ENCODE results near the gene SERTAD2. TPM values are rescaled to one million over a fixed set of nuclear protein-coding genes. Genes with fewer than 3 reads are reported as not detected.
A peak's percentile ranks its signal among the peaks of the same experiment; 100 is the strongest.

Gene SERTAD2
- total RNA-seq, 1 donor from 2014 or later: 20.3 TPM

DNA sequence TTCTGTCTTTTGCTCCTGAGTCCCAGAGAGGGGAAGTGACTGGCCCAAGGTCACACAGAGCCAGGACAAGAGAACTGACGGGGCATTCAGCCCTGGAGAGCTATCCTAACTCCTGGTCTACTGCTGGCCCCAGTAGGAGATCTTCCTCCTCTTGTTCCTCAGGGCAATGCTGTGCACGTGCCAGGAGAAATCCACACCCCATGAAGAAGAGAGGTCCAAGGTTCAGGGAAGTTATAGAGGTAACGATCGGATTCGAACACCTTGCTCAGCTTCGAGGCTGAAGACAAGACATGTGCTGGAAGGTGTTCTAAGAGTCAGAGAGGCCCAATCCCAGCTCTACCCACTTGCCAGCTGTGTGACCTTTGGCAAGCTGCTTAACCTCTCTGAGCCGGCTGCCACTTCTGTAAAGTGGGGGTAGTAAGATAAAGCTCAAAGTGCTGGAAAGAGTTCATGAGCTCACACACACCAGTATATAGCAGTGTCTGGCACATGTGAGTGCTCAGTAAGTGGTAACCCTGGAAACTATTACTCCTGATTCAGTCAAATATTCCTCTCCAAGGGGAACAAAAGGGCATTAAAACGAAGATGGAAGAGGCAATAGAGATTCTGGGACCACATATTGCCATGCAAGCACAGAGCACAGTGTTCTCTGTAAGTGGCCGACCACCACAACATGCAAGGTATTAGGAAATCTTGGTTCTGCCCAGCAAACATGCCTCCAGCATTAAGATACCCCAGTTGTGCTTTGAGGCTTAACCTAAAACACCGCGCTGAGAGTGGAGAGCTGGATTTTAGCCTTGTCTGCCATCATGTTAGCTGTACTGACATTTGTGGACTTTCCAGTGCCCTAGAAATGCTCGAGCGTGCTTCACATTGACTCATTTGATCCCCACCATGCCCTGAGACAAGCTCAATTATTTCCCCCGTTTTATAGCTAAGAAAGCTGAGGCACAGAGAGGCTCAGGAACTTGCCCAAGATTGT is 25.6 kb downstream of the SERTAD2 start:
- Mint-ChIP-seq H3K4me3 (ENCODE audit: unreplicated experiment) (no peak overlapping the region), H3K9me3 (ENCODE audit: low read depth) (no peaks in the 10 kb centered on the region), H3K27me3 (ENCODE audit: low read depth) (no peaks in the 10 kb centered on the region), H3K4me1 (ENCODE audit: low read depth) (peaks cover 3% of the 10 kb centered on the region), H3K27ac (ENCODE audit: unreplicated experiment) (no peak overlapping the region), H3K36me3 (ENCODE audit: low read depth) (peaks cover 13% of the 10 kb centered on the region)
- TF ChIP-seq, protein P1, sequence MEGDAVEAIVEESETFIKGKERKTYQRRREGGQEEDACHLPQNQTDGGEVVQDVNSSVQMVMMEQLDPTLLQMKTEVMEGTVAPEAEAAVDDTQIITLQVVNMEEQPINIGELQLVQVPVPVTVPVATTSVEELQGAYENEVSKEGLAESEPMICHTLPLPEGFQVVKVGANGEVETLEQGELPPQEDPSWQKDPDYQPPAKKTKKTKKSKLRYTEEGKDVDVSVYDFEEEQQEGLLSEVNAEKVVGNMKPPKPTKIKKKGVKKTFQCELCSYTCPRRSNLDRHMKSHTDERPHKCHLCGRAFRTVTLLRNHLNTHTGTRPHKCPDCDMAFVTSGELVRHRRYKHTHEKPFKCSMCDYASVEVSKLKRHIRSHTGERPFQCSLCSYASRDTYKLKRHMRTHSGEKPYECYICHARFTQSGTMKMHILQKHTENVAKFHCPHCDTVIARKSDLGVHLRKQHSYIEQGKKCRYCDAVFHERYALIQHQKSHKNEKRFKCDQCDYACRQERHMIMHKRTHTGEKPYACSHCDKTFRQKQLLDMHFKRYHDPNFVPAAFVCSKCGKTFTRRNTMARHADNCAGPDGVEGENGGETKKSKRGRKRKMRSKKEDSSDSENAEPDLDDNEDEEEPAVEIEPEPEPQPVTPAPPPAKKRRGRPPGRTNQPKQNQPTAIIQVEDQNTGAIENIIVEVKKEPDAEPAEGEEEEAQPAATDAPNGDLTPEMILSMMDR (IDR thresholded peaks at IDR 0.05): no peak
- no peak for DNase-seq (ENCODE audit: low spot score)

DNA sequence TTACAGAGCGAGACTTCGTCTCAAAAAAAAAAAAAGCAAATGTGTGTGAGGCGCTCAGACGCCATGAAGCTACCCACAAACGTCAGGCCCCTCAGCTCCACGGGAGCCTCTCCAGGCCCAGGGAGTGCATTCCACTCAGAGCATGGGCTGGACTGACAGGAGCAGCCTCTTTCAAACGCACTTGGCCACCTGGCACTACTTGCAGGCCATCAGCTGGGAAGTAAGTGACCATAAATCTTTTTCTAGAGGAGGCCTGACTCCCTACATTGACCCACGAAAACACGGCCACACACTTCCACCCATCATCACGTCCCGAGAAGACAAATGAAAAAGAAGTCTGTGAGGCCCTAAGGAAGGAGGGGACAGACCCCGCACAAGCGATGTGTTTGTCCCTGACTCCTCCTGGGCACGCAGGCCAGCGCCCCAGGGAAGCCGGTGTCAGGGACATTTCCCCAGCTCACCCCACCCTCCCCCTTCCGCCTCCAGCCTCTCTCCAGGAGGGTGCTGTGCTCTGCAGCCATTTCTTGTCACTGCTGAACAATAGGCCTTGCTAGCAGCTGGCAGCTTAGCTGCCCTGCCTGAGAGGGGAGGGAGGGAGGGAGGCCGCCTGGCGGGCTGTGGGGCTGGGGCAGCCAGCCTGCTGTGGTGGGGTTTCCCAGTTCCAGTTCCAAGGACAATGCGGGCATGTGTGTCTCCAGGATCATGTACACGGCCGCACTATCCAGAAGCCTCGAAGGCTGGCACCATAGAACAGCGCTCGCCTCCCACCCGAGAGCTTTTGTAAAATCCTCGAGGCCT is 26.6 kb downstream of the SERTAD2 start:
- TF ChIP-seq, protein P1 (IDR thresholded peaks at IDR 0.05): no peak
- Mint-ChIP-seq H3K27me3 (ENCODE audit: low read depth) (no peaks in the 10 kb centered on the region), H3K36me3 (ENCODE audit: low read depth) (peaks cover 10% of the 10 kb centered on the region), H3K27ac (ENCODE audit: unreplicated experiment) (no peak overlapping the region), H3K9me3 (ENCODE audit: low read depth) (no peaks in the 10 kb centered on the region), H3K4me1 (ENCODE audit: low read depth) (peaks cover 13% of the 10 kb centered on the region), H3K4me3 (ENCODE audit: unreplicated experiment) (no peak overlapping the region)
- no peak for DNase-seq (ENCODE audit: low spot score)

DNA sequence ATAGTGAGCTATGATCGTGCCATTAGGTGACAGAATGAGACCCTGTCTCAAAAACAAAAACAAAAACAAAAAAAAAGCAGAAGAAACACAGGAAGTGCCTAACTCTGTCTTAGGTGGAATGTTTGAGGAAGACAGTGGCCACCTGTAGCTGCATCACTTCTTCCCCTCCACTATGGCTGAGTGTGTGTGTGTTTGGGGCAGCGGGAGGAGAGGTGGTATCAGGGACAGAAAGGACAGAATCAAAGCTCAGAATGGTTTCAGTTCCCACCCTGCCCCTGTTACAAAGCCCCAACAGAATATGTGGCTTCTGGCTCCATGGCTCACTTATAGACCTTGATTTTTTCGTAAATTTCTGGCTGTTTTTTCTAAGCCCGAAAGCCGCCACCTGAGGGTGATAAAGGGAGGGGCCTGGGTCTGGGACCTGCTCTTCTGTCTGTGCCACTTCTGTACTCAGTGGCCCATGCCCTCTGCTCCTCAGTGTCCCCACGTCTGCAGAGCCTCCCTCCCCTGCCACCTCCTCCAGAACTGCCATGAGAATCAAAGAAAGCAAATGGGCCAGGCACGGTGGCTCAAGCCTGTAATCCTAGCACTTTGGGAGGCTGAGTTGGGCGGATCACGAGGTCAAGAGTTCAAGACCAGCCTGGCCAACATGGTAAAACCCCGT is 27.4 kb downstream of the SERTAD2 start:
- DNase-seq (ENCODE audit: low spot score): no peak
- H3K27me3 Mint-ChIP-seq (ENCODE audit: low read depth): no peaks in the 10 kb centered on the region
- TF ChIP-seq, protein P1 (IDR thresholded peaks at IDR 0.05): no peak
- H3K27ac Mint-ChIP-seq (ENCODE audit: unreplicated experiment): no peak overlapping the region
- H3K36me3 Mint-ChIP-seq (ENCODE audit: low read depth): peaks cover 10% of the 10 kb centered on the region
- no peak overlapping the region for H3K4me3 Mint-ChIP-seq (ENCODE audit: unreplicated experiment)
- H3K9me3 Mint-ChIP-seq (ENCODE audit: low read depth): no peaks in the 10 kb centered on the region
- H3K4me1 Mint-ChIP-seq (ENCODE audit: low read depth): peaks cover 13% of the 10 kb centered on the region

GRCh38 chr2:64625299-64626145 is 28.2 kb downstream of the SERTAD2 start:
- Mint-ChIP-seq H3K27me3 (ENCODE audit: low read depth) (no peaks in the 10 kb centered on the region), H3K4me1 (ENCODE audit: low read depth) (peaks cover 13% of the 10 kb centered on the region), H3K27ac (ENCODE audit: unreplicated experiment) (no peak overlapping the region), H3K4me3 (ENCODE audit: unreplicated experiment) (no peak overlapping the region), H3K9me3 (ENCODE audit: low read depth) (no peaks in the 10 kb centered on the region), H3K36me3 (ENCODE audit: low read depth) (peaks cover 3% of the 10 kb centered on the region)
- TF ChIP-seq, protein P1 (IDR thresholded peaks at IDR 0.05): peak; percentile 28
- no peak for DNase-seq (ENCODE audit: low spot score)
